ENCODE measurements around the gene PHLDA2. TPM values are rescaled to one million over a fixed set of nuclear protein-coding genes. Genes with fewer than 3 reads are reported as not detected.

Gene PHLDA2
- total and polyA plus RNA-seq, 2 experiments from 2014 or later: 3.8 to 16.5 TPM

DNA sequence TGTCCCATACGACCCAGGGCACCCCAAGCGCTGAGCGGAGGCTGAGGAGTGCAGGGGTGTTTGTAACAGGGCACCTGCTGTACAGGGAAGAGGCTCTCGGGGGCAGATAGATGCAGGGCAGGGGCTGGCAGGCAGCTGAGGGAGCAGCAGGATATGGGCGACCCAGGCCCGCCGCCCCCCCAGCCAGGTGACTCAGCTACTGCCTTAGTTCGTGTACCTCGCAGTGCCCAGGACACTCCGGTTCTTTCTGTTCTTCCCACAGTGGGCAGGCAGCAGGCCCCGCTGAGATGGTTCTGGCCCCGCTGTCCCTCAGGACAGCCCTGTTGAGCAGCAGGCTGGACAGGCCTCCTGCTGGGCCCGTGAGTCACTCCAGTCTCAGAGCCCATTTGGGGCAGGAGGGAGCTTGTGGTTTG is 16.2 kb downstream of the PHLDA2 start:
- peaks cover 13% of the 10 kb centered on the region for H3K27me3 Mint-ChIP-seq (ENCODE audit: insufficient read depth, low read depth, poor library complexity)
- Histone ChIP-seq H3K9me2 (ENCODE audit: insufficient read depth) (no peaks in the 10 kb centered on the region), H3K27me3 (ENCODE audit: insufficient read depth) (no peaks in the 10 kb centered on the region), H3K4me2 (no peak overlapping the region), H4K20me1 (replicated peaks; ENCODE audit: insufficient read depth) (no peaks in the 10 kb centered on the region), H3F3A (replicated peaks; ENCODE audit: low read depth) (0 out of 2 replicates have a peak, but pooled peaks cover 3% of the 10 kb centered on the region), H3K79me2 (replicated peaks; ENCODE audit: insufficient read depth) (no peaks in the 10 kb centered on the region), H3K36me3 (ENCODE audit: insufficient read depth) (no peaks in the 10 kb centered on the region), H2AFZ (no peak overlapping the region), H3K27ac (ENCODE audit: low read depth) (no peak overlapping the region), H3K4me1 (ENCODE audit: insufficient read depth) (no peaks in the 10 kb centered on the region), H3K4me3 (no peak overlapping the region)
- H3K4me3 Mint-ChIP-seq: no peak overlapping the region
- DNase-seq (ENCODE audit: low spot score) (no peak), ATAC-seq (no peak; the same call in 2 of the 3 replicates)
- no peak overlapping the region for H3K27ac Mint-ChIP-seq
- no peaks in the 10 kb centered on the region for H3K9me3 Mint-ChIP-seq
- no peak for TF ChIP-seq ZNF114 (CRISPR knock-in tag; IDR thresholded peaks at IDR 0.05)
- TF ChIP-seq EZH2phosphoT487 (IDR thresholded peaks at IDR 0.05; ENCODE audit: unreplicated experiment): no peak
- TF ChIP-seq, protein P1, sequence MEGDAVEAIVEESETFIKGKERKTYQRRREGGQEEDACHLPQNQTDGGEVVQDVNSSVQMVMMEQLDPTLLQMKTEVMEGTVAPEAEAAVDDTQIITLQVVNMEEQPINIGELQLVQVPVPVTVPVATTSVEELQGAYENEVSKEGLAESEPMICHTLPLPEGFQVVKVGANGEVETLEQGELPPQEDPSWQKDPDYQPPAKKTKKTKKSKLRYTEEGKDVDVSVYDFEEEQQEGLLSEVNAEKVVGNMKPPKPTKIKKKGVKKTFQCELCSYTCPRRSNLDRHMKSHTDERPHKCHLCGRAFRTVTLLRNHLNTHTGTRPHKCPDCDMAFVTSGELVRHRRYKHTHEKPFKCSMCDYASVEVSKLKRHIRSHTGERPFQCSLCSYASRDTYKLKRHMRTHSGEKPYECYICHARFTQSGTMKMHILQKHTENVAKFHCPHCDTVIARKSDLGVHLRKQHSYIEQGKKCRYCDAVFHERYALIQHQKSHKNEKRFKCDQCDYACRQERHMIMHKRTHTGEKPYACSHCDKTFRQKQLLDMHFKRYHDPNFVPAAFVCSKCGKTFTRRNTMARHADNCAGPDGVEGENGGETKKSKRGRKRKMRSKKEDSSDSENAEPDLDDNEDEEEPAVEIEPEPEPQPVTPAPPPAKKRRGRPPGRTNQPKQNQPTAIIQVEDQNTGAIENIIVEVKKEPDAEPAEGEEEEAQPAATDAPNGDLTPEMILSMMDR (conservative IDR thresholded peaks at IDR 0.05; ENCODE audit: low read depth in 2 of 2): no peak
- TF ChIP-seq, protein P2, sequence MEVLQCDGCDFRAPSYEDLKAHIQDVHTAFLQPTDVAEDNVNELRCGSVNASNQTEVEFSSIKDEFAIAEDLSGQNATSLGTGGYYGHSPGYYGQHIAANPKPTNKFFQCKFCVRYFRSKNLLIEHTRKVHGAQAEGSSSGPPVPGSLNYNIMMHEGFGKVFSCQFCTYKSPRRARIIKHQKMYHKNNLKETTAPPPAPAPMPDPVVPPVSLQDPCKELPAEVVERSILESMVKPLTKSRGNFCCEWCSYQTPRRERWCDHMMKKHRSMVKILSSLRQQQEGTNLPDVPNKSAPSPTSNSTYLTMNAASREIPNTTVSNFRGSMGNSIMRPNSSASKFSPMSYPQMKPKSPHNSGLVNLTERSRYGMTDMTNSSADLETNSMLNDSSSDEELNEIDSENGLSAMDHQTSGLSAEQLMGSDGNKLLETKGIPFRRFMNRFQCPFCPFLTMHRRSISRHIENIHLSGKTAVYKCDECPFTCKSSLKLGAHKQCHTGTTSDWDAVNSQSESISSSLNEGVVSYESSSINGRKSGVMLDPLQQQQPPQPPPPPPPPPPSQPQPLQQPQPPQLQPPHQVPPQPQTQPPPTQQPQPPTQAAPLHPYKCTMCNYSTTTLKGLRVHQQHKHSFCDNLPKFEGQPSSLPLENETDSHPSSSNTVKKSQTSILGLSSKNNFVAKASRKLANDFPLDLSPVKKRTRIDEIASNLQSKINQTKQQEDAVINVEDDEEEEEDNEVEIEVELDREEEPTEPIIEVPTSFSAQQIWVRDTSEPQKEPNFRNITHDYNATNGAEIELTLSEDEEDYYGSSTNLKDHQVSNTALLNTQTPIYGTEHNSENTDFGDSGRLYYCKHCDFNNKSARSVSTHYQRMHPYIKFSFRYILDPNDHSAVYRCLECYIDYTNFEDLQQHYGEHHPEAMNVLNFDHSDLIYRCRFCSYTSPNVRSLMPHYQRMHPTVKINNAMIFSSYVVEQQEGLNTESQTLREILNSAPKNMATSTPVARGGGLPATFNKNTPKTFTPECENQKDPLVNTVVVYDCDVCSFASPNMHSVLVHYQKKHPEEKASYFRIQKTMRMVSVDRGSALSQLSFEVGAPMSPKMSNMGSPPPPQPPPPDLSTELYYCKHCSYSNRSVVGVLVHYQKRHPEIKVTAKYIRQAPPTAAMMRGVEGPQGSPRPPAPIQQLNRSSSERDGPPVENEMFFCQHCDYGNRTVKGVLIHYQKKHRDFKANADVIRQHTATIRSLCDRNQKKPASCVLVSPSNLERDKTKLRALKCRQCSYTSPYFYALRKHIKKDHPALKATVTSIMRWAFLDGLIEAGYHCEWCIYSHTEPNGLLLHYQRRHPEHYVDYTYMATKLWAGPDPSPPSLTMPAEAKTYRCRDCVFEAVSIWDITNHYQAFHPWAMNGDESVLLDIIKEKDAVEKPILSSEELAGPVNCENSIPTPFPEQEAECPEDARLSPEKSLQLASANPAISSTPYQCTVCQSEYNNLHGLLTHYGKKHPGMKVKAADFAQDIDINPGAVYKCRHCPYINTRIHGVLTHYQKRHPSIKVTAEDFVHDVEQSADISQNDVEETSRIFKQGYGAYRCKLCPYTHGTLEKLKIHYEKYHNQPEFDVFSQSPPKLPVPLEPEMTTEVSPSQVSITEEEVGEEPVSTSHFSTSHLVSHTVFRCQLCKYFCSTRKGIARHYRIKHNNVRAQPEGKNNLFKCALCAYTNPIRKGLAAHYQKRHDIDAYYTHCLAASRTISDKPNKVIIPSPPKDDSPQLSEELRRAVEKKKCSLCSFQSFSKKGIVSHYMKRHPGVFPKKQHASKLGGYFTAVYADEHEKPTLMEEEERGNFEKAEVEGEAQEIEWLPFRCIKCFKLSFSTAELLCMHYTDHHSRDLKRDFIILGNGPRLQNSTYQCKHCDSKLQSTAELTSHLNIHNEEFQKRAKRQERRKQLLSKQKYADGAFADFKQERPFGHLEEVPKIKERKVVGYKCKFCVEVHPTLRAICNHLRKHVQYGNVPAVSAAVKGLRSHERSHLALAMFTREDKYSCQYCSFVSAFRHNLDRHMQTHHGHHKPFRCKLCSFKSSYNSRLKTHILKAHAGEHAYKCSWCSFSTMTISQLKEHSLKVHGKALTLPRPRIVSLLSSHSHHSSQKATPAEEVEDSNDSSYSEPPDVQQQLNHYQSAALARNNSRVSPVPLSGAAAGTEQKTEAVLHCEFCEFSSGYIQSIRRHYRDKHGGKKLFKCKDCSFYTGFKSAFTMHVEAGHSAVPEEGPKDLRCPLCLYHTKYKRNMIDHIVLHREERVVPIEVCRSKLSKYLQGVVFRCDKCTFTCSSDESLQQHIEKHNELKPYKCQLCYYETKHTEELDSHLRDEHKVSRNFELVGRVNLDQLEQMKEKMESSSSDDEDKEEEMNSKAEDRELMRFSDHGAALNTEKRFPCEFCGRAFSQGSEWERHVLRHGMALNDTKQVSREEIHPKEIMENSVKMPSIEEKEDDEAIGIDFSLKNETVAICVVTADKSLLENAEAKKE (CRISPR knock-in tag; IDR thresholded peaks at IDR 0.05): no peak
- no peaks in the 10 kb centered on the region for H3K36me3 Mint-ChIP-seq (ENCODE audit: low read depth)
- peaks cover 17% of the 10 kb centered on the region for H3K4me1 Mint-ChIP-seq
